Caki2 (cell line): ENCODE results near the gene PLEK. TPM values are rescaled to one million over a fixed set of nuclear protein-coding genes. Genes with fewer than 3 reads are reported as not detected.

Source experiments
- total RNA-seq: library from RNA; depleted of rRNA; stranded (reverse); fragments of >200 nt; shearing (Covaris generic); gene quantifications from 2 replicates; pipeline ENCODE4 v1.2.3, GENCODE V29; 2014; ENCODE audit warnings: low replicate concordance; rRNA removed

Gene PLEK
- total RNA-seq, 1 experiment from 2014 or later = 4.3 TPM

Other genes with a start within 250 kb of the PLEK start
- 29.2 and 30.9 TPM in 2 replicates for gene PNO1, start 207.4 kb upstream of the PLEK start, total RNA-seq
- gene PPP3R1, start 112.8 kb upstream of the PLEK start, total RNA-seq = 12.9 and 21.7 TPM in 2 replicates
- 2.2 and 7.2 TPM in 2 replicates for gene CNRIP1, start 45.3 kb upstream of the PLEK start, total RNA-seq
- 0.44 and 0.52 TPM in 2 replicates for gene FBXO48, start 102.0 kb downstream of the PLEK start, total RNA-seq
- gene APLF, start 102.3 kb downstream of the PLEK start, total RNA-seq = 2.8 and 6.8 TPM in 2 replicates